Fibroblast of upper back skin (primary cell): ENCODE data around the gene ADSL.
"Not testable (repeated sequence)": the region's sequence is repeated elsewhere in the genome, so short reads cannot be mapped to it uniquely, and the experiment has no call there.

ENCODE experiments used
- DNase-seq: peaks from one replicate; pipeline ENCODE4 v3.0.0-alpha.2; 2013

Gene ADSL

GRCh38 chr22:40346185-40347118, at the start of gene ADSL:
Gene ADSL, plus strand, starts transcription at chr22:40346500. Its CDS starts 59 bp downstream, at chr22:40346559.
- DNase-seq = peak; percentile 80

- no peak for DNase-seq
Observed at GRCh38 chr22:40300316-40300715, 46.0 kb upstream of the ADSL start.

- DNase-seq = no peak
Observed at GRCh38 chr22:40300884-40301672, 45.2 kb upstream of the ADSL start.

- no peak for DNase-seq
Observed at GRCh38 chr22:40302149-40302548, 44.2 kb upstream of the ADSL start.

- DNase-seq = no peak
Observed at GRCh38 chr22:40305625-40306024, 40.7 kb upstream of the ADSL start.

DNA sequence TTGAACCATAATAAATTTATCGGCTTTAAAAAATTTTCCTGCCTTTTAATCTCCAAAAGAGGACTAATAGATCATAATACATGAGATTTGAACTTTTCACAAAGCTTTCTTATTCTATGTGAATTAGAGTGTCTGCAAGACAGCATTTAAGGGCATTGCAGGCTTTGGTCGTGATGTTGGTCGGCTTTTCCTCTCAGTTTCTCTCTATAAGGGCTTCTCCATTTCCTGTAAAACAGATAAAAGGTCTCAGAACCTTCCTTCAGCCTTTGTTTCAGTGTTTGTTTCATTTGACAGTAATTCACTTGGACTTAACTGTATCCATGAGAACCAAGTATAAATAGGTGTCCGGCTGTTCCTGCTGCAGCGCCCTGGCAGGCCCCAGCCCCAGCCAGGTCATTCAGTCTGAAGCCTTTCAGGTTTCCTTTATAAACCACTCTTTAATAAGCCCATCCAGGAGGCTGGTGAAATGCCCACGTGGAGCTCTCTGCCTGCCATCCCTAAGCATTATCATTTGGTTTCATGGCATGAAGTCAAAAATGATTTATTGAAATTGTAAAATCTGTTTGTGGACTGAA, 37.2 kb upstream of the ADSL start:
- no peak for DNase-seq

DNA sequence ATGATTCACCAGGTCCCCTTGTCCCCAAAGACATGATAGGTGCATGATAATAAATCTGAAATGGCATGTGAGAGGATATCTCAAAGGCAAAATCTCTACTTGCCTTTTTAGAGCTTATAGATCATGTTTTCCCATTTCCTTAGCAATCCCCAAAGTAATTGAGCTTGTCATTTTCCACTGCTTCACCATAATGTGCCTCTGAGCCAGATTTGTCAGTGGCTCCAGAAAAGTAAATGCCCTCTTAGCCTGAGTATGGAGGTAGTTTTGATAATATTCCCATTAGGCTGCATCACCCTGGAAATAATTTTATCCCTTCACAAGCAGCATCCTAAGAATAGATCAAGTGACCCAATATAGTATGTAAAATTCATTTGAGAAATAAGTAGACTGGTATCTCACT, 36.7 kb upstream of the ADSL start:
- DNase-seq = no peak

- peak; percentile 92 for DNase-seq
Observed at GRCh38 chr22:40310081-40310767, 36.1 kb upstream of the ADSL start.

DNA sequence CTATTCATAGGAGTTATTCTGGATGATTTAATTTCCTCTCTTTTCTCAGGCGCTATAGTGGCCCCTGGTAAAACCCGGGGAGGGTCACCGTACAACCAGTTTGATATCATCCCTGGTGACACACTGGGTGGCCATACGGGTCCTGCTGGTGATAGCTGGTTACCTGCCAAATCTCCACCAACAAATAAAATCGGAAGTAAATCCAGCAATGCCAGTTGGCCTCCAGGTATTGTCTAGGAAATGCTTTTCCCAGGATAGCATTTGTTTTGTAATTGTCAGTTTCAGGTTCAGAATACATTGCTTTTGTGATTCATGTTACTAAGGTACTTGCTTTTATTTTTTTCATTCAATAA, 35.6 kb upstream of the ADSL start:
- no peak for DNase-seq

GRCh38 chr22:40311646-40312045, 34.7 kb upstream of the ADSL start:
- DNase-seq = not testable (repeated sequence)

DNA sequence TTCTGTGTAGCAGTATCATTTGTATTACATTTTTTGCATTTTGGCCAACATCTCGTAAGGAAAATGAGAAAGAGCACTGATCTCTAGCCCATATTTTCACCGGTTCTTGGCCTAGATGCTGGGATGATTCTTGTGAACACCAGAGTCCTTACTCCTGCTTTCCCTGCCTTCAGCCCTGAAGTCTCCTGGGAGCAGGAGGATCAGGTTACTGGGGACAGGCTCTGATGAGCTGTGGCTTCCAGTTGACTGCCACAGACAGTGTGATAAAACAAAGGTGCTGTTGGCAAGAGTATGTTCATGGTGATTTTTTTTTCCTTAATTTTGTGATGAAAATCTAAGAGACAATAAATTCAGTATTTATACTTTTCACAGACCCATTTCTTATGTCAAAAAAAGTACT, 34.2 kb upstream of the ADSL start:
- no peak for DNase-seq

- no peak for DNase-seq
Observed at GRCh38 chr22:40313007-40313406, 33.3 kb upstream of the ADSL start.

DNA sequence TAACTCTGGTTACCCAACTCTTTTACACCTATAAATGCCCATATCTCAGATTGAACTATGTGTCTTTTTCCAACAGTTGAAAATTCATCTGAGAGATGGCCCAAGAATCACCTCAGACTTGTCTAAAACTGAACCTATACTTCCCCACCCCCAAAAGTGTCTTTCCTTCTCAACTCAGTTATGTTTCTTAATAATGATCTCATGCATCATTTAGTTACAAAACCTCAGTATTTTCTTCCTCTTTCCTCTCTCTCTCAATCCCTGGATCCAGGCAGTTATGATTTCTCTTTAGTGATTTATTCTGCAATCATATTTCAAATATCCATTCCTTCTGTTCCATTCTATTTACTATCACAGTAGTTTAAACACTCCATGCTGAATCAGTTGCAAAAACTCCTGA, 32.3 kb upstream of the ADSL start:
- no peak for DNase-seq

GRCh38 chr22:40320687-40321086, 25.6 kb upstream of the ADSL start:
- no peak for DNase-seq

- no peak for DNase-seq
Observed at GRCh38 chr22:40322021-40322420, 24.3 kb upstream of the ADSL start.

DNA sequence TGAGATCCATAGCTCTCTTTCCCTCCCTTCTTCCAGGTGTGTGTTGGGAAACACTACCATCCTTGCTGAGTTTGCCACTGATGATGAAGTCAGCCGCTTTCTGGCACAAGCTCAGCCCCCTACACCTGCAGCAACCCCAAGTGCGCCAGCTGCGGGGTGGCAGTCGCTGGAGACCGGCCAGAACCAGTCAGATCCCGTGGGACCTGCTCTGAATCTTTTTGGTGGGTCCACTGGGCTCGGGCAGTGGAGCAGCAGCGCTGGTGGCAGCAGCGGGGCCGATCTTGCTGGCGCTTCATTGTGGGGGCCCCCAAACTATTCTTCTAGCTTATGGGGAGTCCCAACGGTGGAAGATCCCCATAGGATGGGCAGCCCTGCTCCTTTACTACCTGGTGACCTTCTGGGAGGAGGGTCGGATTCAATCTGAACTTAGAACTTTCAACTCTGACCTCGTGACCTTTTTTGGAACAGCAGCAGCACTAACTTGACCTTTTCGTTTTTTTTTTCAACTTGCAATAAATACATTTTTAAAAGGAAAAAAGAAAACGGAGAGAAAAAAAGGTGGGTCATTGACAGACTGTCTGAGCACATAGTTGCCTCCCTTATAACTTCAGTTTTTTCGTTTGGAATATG, 23.4 kb upstream of the ADSL start:
- DNase-seq = no peak

GRCh38 chr22:40323681-40324171, 22.6 kb upstream of the ADSL start:
- DNase-seq = no peak

- DNase-seq = no peak
Observed at GRCh38 chr22:40324468-40325305, 21.6 kb upstream of the ADSL start.

- DNase-seq = no peak
Observed at GRCh38 chr22:40325315-40325714, 21.0 kb upstream of the ADSL start.

- DNase-seq = peak; percentile 38
Observed at GRCh38 chr22:40326905-40327735, 19.2 kb upstream of the ADSL start.
